ENCODE results near the gene C5orf34. TPM values are rescaled to one million over a fixed set of nuclear protein-coding genes. Genes with fewer than 3 reads are reported as not detected.
"Not testable (repeated sequence)": the region's sequence is repeated elsewhere in the genome, so short reads cannot be mapped to it uniquely, and the experiment has no call there.

Gene C5orf34, protein sequence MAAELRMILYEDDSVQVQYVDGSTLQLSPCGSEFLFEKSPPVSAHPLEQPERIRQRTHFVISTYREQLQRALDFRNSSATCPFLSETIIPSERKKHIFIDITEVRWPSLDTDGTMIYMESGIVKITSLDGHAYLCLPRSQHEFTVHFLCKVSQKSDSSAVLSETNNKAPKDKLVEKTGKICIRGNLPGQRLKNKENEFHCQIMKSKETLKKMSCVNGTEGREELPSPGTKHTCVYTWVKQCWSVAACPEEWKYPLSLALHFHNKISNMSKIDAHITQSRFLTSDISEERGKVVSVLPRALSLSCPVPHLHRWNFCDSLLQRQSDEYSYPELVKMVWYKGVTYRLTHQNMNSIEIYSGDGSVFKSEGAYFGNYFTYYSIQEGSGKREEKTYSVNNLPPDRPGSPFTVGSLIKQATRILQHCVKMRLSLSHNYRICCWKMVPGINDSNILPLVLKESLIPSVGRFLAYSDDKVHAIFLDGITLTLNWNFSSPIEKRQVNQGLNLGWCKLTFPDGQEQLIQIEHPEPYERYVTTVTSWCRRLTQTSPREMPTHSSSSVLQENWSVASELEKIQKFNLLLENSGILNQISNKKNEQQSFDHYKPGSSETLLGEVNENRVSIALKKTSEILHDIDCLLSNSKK
- 7.0 TPM for total RNA-seq (ENCODE audit: insufficient read depth, low replicate concordance)

DNA sequence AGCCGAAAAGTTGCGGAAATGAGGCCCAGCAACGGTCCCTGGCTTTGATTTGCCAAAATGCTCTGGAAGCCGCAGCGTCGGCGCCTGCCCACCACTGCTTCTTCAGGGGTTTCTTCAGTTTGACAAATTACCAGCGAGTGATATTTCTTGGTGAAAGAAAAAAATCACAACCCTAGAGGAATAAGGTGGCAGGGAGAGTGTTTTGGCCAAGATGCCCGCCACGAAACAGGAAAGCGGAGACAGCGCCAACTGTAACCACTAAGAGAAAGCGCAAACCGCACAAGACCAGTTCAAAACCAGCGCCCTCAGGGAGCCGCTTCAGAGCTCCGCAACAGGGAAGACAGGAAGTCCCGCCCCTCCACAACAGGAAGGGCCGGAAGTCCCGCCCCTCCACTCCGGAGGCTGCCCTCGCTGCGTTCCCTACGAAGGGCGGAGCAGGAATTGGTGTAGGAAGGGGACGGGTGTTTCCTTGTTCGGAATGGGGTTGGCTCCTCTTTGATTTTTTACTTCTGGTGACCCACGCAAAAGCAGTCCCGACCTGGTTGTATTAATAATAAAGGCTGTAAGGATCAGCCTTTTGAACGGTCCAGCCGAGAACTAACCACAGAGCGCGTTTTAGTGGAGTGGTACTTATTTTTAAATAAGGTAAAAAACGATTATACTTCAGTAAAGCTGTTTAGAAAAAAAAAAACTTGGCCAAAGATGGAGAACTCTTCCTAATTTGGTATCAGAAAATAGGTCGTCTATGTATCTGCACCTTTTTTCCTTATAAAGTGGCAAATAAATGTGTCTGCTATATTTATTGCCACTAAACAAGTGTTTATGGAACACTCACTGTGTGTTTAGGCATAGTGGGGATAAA is at the start of gene C5orf34:
C5orf34 (minus strand) TSS at position 333 of the 862 bp plus-strand sequence. CDS start 5,809 bp downstream, outside the sequence.
- peak; percentile 99 for DNase-seq (ENCODE audit: low spot score)

GRCh38 chr5:43564289-43564850 is 49.4 kb upstream of the C5orf34 start:
- no peak for DNase-seq (ENCODE audit: low spot score)

DNA sequence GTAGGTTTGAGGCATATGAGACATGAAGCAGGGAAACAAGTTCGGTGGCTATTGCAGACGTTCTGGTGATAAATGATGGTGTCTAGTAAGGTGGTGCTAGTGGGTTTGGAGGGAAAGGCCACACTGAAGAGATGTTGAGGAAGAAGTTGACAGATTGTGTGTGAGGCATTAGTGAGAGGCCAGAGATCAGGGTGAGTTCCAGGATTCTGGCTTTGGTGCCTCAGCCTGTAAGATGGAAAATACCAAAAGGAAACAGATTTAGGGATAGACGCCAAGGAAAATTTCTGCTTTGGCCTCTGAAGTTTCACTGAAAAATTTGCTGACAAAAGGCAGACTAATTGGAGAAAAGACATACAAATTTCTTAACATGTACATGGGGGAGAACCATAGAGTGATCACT is 48.4 kb upstream of the C5orf34 start:
- peak; percentile 16 for DNase-seq (ENCODE audit: low spot score)

GRCh38 chr5:43561356-43561755 is 46.4 kb upstream of the C5orf34 start:
- no peak for DNase-seq (ENCODE audit: low spot score)

DNA sequence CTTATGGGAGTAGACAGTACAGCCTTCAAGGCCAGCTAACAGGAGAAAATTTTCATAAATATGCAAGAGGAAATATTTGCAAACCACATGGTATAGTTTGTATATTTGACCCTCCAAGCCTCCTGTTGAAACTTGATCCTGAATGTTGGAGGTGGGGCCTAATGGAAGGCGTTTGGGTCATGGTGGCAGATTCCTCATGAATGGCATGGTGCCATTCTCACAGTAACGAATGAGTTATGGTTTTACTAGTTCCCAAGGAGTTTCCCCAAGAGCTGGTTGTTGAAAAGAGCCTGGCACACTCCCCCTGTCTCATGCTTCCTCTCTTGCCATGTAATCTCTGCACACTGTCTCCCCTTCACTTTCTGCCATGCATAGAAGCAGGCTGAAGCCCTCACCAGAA is 45.2 kb upstream of the C5orf34 start:
- no peak for DNase-seq (ENCODE audit: low spot score)

DNA sequence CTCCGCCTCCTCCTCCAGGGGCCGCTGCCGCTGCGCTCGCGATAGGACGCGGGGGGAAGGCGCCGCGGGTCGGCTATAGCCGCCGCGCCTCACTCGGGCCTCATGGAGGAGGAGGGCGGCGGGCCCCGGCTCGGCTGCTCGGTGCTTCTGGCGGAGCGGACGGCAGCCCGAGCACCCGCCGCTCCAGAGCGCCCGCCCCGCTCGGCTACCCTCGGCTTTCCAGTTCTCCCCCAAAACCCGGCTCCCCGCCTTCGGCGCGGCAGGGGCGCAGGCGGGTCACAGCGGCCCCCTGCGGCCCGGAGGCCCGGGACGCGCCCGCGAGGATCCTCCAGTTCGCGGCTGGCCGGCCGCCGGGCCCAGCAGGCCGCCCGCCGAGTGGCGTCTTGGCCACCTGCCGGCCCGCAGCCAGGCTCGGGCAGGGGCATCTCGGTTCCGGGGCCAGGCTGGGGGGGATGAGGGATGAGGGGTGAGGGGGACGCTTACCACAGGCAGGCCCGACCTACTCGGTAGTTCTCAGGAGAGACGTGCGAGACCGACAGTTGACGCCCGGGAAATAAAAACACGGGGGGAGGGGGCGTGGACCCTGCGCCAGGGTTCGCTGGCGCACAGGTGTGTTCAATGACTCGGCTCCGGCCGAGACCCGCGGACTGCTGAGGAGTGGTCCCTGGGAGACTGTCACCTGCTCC is 42.1 kb upstream of the C5orf34 start, which contains the start of gene PAIP1:
PAIP1 (minus strand) TSS at position 221 of the 686 bp plus-strand sequence. CDS start 231 bp downstream, outside the sequence.
- DNase-seq (ENCODE audit: low spot score): peak; percentile 91

DNA sequence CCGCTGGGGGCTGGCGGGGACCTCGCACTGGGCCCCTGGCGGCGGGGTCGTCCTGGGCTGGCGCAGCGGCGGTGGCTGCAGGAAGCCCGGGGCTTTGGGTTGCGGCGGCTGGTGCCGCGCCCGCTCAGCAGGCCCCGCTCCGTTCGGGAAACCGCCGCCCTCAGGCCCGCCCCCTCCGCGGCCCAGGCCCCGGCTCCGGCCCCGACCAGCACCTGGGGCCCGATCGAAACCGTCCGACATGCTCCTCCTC is 41.6 kb upstream of the C5orf34 start:
- not testable (repeated sequence) for DNase-seq (ENCODE audit: low spot score)

DNA sequence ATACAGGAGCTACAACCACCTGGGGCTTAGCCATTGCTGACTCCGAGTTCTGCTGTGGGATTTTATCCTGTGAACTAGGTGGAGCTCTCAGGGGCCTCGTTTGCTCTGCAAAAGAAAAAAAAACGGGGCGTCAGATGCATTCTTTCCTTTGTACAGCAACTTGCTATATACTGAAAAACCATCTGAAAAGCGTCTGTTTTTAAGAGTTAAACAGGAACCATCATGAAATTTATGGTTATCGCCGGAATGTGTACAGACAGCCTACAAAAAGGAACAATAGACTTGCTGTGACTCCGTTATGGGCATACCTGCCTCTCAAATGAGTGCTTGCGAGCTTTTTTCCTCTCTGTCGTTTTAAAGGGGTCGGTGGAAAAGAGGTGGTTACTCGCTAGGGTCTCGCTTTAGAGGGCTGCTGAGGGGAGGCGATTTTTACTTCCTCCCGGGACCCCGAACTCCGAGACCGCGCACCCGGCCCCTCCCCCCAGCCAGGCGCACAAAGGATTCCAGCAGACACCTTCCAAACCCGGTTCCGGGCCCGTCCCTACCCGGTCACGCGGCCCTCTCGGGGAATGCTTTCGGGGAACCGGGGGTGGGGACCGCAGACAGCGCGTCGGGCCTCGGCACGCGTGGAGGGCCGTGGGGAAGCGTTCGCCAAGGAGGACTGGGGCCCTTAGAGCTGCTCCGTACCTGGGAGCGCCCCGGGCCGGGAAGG is 41.1 kb upstream of the C5orf34 start:
- peak; percentile 49 for DNase-seq (ENCODE audit: low spot score)

GRCh38 chr5:43554497-43554896 is 39.5 kb upstream of the C5orf34 start:
- DNase-seq (ENCODE audit: low spot score): no peak

- DNase-seq (ENCODE audit: low spot score): no peak
Observed at GRCh38 chr5:43553381-43553780, 38.4 kb upstream of the C5orf34 start.

DNA sequence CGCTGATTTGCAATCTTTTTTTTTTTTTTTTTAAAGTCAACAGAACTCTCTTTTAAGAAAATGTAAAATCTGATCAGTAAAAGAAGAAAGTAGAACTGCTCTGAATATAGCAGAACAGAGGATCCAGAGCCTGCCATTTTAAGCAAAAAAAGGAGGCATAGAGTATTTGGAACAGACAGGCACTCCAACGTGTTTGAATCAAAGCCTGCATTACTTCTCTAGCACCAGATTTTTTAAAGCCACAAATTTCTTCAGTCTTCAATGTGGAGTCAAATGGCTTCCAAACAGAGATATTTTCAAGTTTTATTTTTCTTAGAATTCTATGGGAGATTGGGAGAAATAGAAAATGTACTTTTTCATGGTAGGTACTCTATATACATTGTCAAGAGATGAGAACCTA is 36.8 kb upstream of the C5orf34 start:
- no peak for DNase-seq (ENCODE audit: low spot score)

DNA sequence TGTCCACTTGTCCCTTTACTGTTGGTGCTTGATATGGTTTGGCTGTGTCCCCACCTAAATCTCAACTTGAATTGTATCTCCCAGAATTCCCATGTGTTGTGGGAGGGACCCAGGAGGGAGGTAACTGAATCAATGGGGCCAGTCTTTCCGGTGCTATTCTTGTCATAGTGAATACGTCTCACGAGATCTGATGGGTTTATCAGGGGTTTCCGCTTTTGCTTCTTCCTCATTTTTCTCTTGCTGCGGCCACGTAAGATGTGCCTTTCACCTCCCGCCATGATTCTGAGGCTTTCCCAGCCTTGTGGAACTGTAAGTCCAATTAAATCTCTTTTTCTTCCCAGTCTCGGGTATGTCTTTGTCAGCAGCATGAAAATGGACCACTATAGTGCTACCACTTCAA is 34.3 kb upstream of the C5orf34 start:
- not testable (repeated sequence) for DNase-seq (ENCODE audit: low spot score)

DNA sequence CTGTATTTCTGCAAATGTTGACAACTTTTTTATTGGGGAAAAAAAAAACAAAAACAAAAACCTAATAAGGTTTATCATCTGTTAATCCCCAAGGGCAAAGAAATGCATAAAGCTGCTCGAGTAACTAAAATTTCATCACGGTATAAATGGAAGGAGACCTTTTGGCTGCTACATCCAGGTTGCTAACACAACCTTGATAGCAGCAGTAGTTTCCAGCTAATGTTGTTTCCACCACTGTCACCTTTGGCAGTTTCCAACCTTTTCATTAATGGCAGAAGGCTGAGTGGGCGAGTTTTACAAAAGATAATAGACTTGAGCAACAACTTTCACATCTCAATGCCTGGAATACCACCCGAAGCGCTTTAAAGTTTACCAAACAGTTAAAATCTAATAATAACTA is 33.4 kb upstream of the C5orf34 start:
- DNase-seq (ENCODE audit: low spot score): no peak

- DNase-seq (ENCODE audit: low spot score): no peak
Observed at GRCh38 chr5:43547532-43547931, 32.6 kb upstream of the C5orf34 start.

GRCh38 chr5:43543434-43543833 is 28.5 kb upstream of the C5orf34 start:
- no peak for DNase-seq (ENCODE audit: low spot score)

DNA sequence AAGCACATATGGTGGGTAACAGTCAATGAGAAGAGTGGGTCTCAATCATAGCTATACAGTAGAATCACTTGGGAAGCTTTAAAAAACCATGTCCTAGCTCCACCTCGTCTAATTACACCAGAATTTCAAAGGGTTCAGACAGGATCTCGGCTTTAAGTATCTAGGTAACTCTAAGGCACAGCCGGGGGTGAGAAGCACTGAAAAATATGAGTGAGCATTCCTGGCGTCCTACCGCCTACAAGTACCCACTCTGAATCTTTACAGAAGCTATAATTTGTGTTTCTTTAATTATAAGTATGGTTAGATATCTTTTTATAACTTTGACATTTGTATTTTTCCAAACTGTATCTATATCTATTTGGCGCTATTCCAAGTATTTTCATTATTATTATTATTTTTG is 25.8 kb upstream of the C5orf34 start:
- no peak for DNase-seq (ENCODE audit: low spot score)

GRCh38 chr5:43536972-43537371 is 22.0 kb upstream of the C5orf34 start:
- no peak for DNase-seq (ENCODE audit: low spot score)

DNA sequence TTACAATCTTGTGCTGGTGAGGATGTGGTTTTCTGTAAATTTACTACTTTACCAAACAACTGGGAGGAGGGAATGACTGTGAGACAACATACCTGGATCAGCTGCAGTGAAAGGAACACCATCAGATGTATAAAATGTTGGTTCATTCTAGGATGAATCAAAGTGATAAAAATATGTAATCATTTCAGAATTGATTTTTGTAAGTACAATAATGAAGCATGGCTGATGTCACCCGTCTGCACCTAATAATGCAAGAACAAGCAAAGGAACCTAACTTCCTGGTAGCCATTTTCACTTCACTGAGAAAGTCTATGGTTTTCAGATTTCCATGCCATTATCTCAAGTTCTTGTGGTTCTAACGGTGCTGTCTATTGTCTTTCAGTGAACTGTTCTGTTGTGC is 18.7 kb upstream of the C5orf34 start:
- DNase-seq (ENCODE audit: low spot score): no peak

GRCh38 chr5:43530648-43531047 is 15.7 kb upstream of the C5orf34 start:
- no peak for DNase-seq (ENCODE audit: low spot score)

- DNase-seq (ENCODE audit: low spot score): no peak
Observed at GRCh38 chr5:43523662-43524072, 8.7 kb upstream of the C5orf34 start.

DNA sequence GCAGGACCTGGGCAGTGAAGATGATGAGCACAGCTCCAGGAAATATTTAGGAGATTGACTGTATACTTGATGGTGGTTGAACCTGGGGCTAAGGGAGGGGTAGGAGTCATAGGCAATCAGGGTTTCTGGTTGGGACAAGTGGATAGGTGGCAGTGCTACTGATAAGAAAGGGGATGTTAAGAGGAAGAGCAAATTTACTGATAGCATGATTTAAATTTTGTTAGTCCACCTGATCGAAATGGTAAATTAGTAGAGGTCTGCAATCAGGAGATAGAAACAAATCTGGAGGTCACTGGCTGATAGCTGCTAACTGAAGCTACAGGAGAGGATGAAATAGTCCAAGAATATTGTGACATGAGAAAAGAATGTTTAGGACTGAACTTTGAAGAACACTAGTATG is 5.7 kb upstream of the C5orf34 start:
- no peak for DNase-seq (ENCODE audit: low spot score)

All from umbilical cord (tissue), 2 donors.